Measurements from ENCODE around the gene TCF3.

The TCF3 gene

GRCh38 chr19:1563251-1563650 lies 89.2 kb downstream of the TCF3 start:
- no peak for DNase-seq (ENCODE audit: low read depth in 2 of 2)

- DNase-seq (ENCODE audit: low read depth in 2 of 2), result no peak
Measured at GRCh38 chr19:1561236-1561842, 91.1 kb downstream of the TCF3 start.

GRCh38 chr19:1560286-1560882 lies 92.0 kb downstream of the TCF3 start:
- DNase-seq (ENCODE audit: low read depth in 2 of 2), result no peak
